B cell (primary cell): ENCODE data around the gene TRH. TPM values are rescaled to one million over a fixed set of nuclear protein-coding genes. Genes with fewer than 3 reads are reported as not detected.

Experiments
- ATAC-seq: fragments of 200-7000 bp; cut with Tn5 transposase; one replicate; pipeline ENCODE4 v1.10.0; 2021; ENCODE audit warnings: low read depth, mild to moderate bottlenecking, moderate number of reproducible peaks, moderate library complexity
- CTCF ChIA-PET: fragments of 350-600 bp; sonication (Branson Sonifier 250); formaldehyde crosslinking; loops from one replicate; lab custom pipeline; 2021; ENCODE audit warnings: antibody characterized with exemption, inconsistent platforms; lab: Charles Lee
- POLR2A ChIA-PET: fragments of 350-600 bp; sonication (Branson Sonifier 250); formaldehyde crosslinking; loops from one replicate; lab custom pipeline; 2021; ENCODE audit warnings: antibody characterized with exemption; lab: Charles Lee
- DNase-seq: peaks from one replicate; pipeline ENCODE4 v3.0.0; 2013
- H2AFZ ChIP-seq: 2 replicates; pipeline ENCODE4 v1.6.1; 2012; ENCODE audit warnings: mild to moderate bottlenecking, low read depth, low read length; ENCODE audit not compliant: insufficient read depth, poor library complexity, severe bottlenecking
- H3K27ac ChIP-seq, 2 donors: 1 replicate in 1 of 2; 2 replicates in 1 of 2; pipeline ENCODE4 v1.5.1; 2012 to 2013; ENCODE audit warnings: low read length in 2 of 2, mild to moderate bottlenecking in 2 of 2, moderate library complexity in 1 of 2
- H3K27me3 ChIP-seq, 4 experiments: fragments of 200-600 bp in 1 of 4; sonication (generic) in 1 of 4; replicated peaks in 1 of 4; 1 replicate in 2 of 4; 2 replicates in 2 of 4; pipeline versions ENCODE4 v1.6.1 to v1.7.0; 2013 to 2016; ENCODE audit warnings: low read length in 3 of 4, mild to moderate bottlenecking in 2 of 4, mixed read lengths in 1 of 4, moderate library complexity in 1 of 4; ENCODE audit not compliant: insufficient read depth in 4 of 4, control insufficient read depth in 3 of 4; ENCODE audit errors: control extremely low read depth in 1 of 4
- H3K36me3 ChIP-seq, 2 experiments: replicated peaks in 1 of 2; 1 replicate in 1 of 2; 2 replicates in 1 of 2; pipeline versions ENCODE4 v1.6.1 to v1.7.1; 2013; ENCODE audit warnings: low read length in 1 of 2; ENCODE audit not compliant: insufficient read depth in 2 of 2, control insufficient read depth in 1 of 2; ENCODE audit errors: control extremely low read depth in 1 of 2, extremely low read depth in 1 of 2
- H3K4me1 ChIP-seq, 2 donors: fragments of 200-600 bp in 1 of 2; sonication (generic) in 1 of 2; 1 replicate in 1 of 2; 2 replicates in 1 of 2; pipeline versions ENCODE4 v1.5.1 to v1.6.1; 2013 to 2017; ENCODE audit warnings: low read length in 2 of 2; ENCODE audit not compliant: control insufficient read depth in 2 of 2, insufficient read depth in 2 of 2
- H3K4me2 ChIP-seq: replicated peaks from 2 replicates; pipeline ENCODE3; 2012; ENCODE audit warnings: mild to moderate bottlenecking, low read depth, low read length; ENCODE audit not compliant: poor library complexity, severe bottlenecking
- H3K4me3 ChIP-seq, 5 experiments: fragments of 200-600 bp in 1 of 5; sonication (generic) in 1 of 5; 1 replicate in 3 of 5; 2 replicates in 2 of 5; pipeline versions ENCODE4 v1.5.1 to v1.7.0; 2011 to 2016; ENCODE audit warnings: low read length in 4 of 5, mild to moderate bottlenecking in 4 of 5, low read depth in 2 of 5, control low read depth in 1 of 5, moderate library complexity in 1 of 5; ENCODE audit not compliant: insufficient read depth in 1 of 5; ENCODE audit errors: control extremely low read depth in 1 of 5, extremely low read depth in 1 of 5
- H3K79me2 ChIP-seq: fragments of 200-600 bp; sonication (generic); one replicate; pipeline ENCODE4 v1.6.0; 2016; ENCODE audit warnings: low read length; ENCODE audit not compliant: control insufficient read depth, insufficient read depth
- H3K9ac ChIP-seq: fragments of 200-600 bp; sonication (generic); 2 replicates; pipeline ENCODE4 v1.6.1; 2017; ENCODE audit warnings: mild to moderate bottlenecking, low read length, moderate library complexity
- H3K9me3 ChIP-seq, 3 donors: one replicate each; pipeline versions ENCODE4 v1.6.1 to v1.7.1; 2013; ENCODE audit warnings: low read length in 2 of 3; ENCODE audit not compliant: control insufficient read depth in 2 of 3, insufficient read depth in 1 of 3; ENCODE audit errors: control extremely low read depth in 1 of 3
- H4K20me1 ChIP-seq: 2 replicates; pipeline ENCODE4 v1.6.0; 2012; ENCODE audit warnings: mild to moderate bottlenecking, low read length; ENCODE audit not compliant: insufficient read depth, control insufficient read depth, poor library complexity, severe bottlenecking
- H3K27ac Mint-ChIP-seq: one replicate; pipeline ENCODE4 v1.8.0; 2021; ENCODE audit warnings: mixed read lengths
- H3K27me3 Mint-ChIP-seq: one replicate; pipeline ENCODE4 v1.8.0; 2021; ENCODE audit warnings: mixed read lengths
- H3K4me1 Mint-ChIP-seq: one replicate; pipeline ENCODE4 v1.8.0; 2021; ENCODE audit warnings: mixed read lengths
- H3K4me3 Mint-ChIP-seq: one replicate; pipeline ENCODE4 v1.8.0; 2021; ENCODE audit warnings: mixed read lengths
- H3K9me3 Mint-ChIP-seq: one replicate; pipeline ENCODE4 v1.8.0; 2022; ENCODE audit warnings: mixed read lengths; ENCODE audit not compliant: insufficient read depth
- CTCF ChIP-seq: fragments of 200-600 bp; IDR thresholded peaks from one replicate; pipeline ENCODE4 v1.8.0; 2022; ENCODE audit warnings: antibody characterized with exemption, mild to moderate bottlenecking
- EZH2 ChIP-seq: IDR thresholded peaks from 2 replicates; pipeline ENCODE4 v1.6.1; 2012; ENCODE audit warnings: borderline replicate concordance, low read depth, mild to moderate bottlenecking, moderate library complexity, low read length; ENCODE audit not compliant: insufficient read depth, poor library complexity, severe bottlenecking
- WGBS: methylation state at CpG from one replicate; pipeline ENCODE4 v1.1.5; 2013; ENCODE audit warnings: missing lambda C conversion rate; ENCODE audit not compliant: insufficient coverage; 5-methylcytosine and 5-hydroxymethylcytosine counted together
- intact Hi-C: fragments of 100-400 bp; cut with micrococcal nuclease; formaldehyde crosslinking; loops from one replicate; pipeline ENCODE4 v1.10.0; 2022
- polyA plus RNA-seq: library from polyadenylated mRNA; depleted of rRNA; stranded (reverse); fragments of >200 nt; gene quantifications from 2 replicates; pipeline ENCODE4 v1.2.3, GENCODE V29; 2012
- total RNA-seq, 2 donors: library from RNA; stranded (reverse); fragments of 120-200 nt in 1 of 2; gene quantifications; 1 replicate in 1 of 2; 2 replicates in 1 of 2; pipeline versions ENCODE4 v1.2.3 to v1.2.4, GENCODE V29; 2013 to 2022

TRH gene
- total and polyA plus RNA-seq, 2 donors (not counting 1 experiment from before 2014, with no cell fraction given): not detected

GRCh38 chr3:129976286-129976685, 1.8 kb downstream of the TRH start:
- ChIA-PET POLR2A (no interaction called here), CTCF (no interaction called here)
- H3K4me3 ChIP-seq: no peak overlapping the region
- H3K27me3 Mint-ChIP-seq: peaks cover 52% of the 10 kb centered on the region
- H3K4me3 Mint-ChIP-seq: peak overlapping the region; percentile 29
- no peak overlapping the region for H2AFZ ChIP-seq
- H3K9me3 Mint-ChIP-seq: no peaks in the 10 kb centered on the region
- H3K9me3 ChIP-seq: peaks cover 0 to 12% (median 0%) of the 10 kb centered on the region in 3 donors
- H3K9ac ChIP-seq: no peak overlapping the region
- peaks cover 16% of the 10 kb centered on the region in 2 donors for H3K4me1 ChIP-seq
- no peak overlapping the region for H3K27ac ChIP-seq
- no peak overlapping the region for H3K4me2 ChIP-seq
- H3K36me3 ChIP-seq: no peaks in the 10 kb centered on the region
- no peak for TF ChIP-seq EZH2
- WGBS: 92% methylated on average over 2 of the region's 4 CpGs
- ATAC-seq: no peak
- no peaks in the 10 kb centered on the region for H4K20me1 ChIP-seq
- no peak overlapping the region for H3K27ac Mint-ChIP-seq
- peaks cover 0 to 51% (median 20%) of the 10 kb centered on the region in 4 experiments for H3K27me3 ChIP-seq
- peaks cover 10% of the 10 kb centered on the region for H3K4me1 Mint-ChIP-seq
- no peak for DNase-seq
- no peaks in the 10 kb centered on the region for H3K79me2 ChIP-seq
- intact Hi-C loops: no loop called here

- Histone ChIP-seq H3K9ac (no peak overlapping the region), H3K79me2 (no peaks in the 10 kb centered on the region), H3K36me3 (no peaks in the 10 kb centered on the region), H4K20me1 (no peaks in the 10 kb centered on the region), H3K9me3 (peaks cover 0 to 12% (median 0%) of the 10 kb centered on the region in 3 donors), H3K4me2 (no peak overlapping the region), H3K27me3 (peaks cover 0 to 39% (median 20%) of the 10 kb centered on the region in 4 experiments), H3K4me1 (peaks cover 16% of the 10 kb centered on the region in 2 donors), H2AFZ (no peak overlapping the region), H3K4me3 (no peak overlapping the region), H3K27ac (no peak overlapping the region)
- TF ChIP-seq CTCF: no peak
- no peak for TF ChIP-seq EZH2
- CTCF ChIA-PET: no interaction called here
- Mint-ChIP-seq H3K27ac (no peak overlapping the region), H3K9me3 (no peaks in the 10 kb centered on the region), H3K4me3 (no peak overlapping the region), H3K4me1 (peaks cover 10% of the 10 kb centered on the region), H3K27me3 (peaks cover 46% of the 10 kb centered on the region)
- 82% methylated on average over 1 of the region's 2 CpGs for WGBS
- ATAC-seq: no peak
- DNase-seq: no peak
- POLR2A ChIA-PET: no interaction called here
- intact Hi-C loops: no loop called here
Observed at GRCh38 chr3:129978123-129978522, 3.6 kb downstream of the TRH start.
